Mesenchymal stem cell (in vitro differentiated cells and primary cell): ENCODE results near the gene AFAP1.

Source experiments
- DNase-seq: peaks from one replicate; pipeline ENCODE4 v3.0.0-alpha.2; 2013
- H2AFZ ChIP-seq: one replicate; pipeline ENCODE4 v1.6.1; 2013; ENCODE audit warnings: low read depth, mild to moderate bottlenecking, control low read depth, inconsistent platforms, low read length, moderate library complexity
- H2AK5ac ChIP-seq: 2 replicates; pipeline ENCODE4 v1.6.1; 2013; ENCODE audit warnings: low read length, moderate library complexity, mild to moderate bottlenecking, inconsistent platforms; ENCODE audit not compliant: severe bottlenecking
- H2BK120ac ChIP-seq: one replicate; pipeline ENCODE4 v1.6.1; 2013; ENCODE audit warnings: low read depth, mild to moderate bottlenecking, inconsistent platforms, low read length, moderate library complexity
- H2BK12ac ChIP-seq, 2 experiments: one replicate each; pipeline ENCODE4 v1.6.1; 2013; ENCODE audit warnings: inconsistent platforms in 2 of 2, low read length in 2 of 2, mild to moderate bottlenecking in 2 of 2, moderate library complexity in 2 of 2, control low read depth in 1 of 2
- H2BK15ac ChIP-seq: one replicate; pipeline ENCODE4 v1.6.1; 2013; ENCODE audit warnings: mild to moderate bottlenecking, low read depth, inconsistent platforms; ENCODE audit not compliant: poor library complexity, severe bottlenecking
- H2BK5ac ChIP-seq: 2 replicates; pipeline ENCODE4 v1.6.1; 2013; ENCODE audit warnings: low read depth, mild to moderate bottlenecking, low read length, control low read depth, inconsistent platforms; ENCODE audit not compliant: poor library complexity, severe bottlenecking
- H3K14ac ChIP-seq, 2 experiments: one replicate each; pipeline ENCODE4 v1.6.1; 2013; ENCODE audit warnings: inconsistent platforms in 2 of 2, low read length in 2 of 2, control low read depth in 1 of 2, mild to moderate bottlenecking in 1 of 2, moderate library complexity in 1 of 2
- H3K18ac ChIP-seq, 2 experiments: one replicate each; pipeline ENCODE4 v1.6.1; 2013; ENCODE audit warnings: inconsistent platforms in 2 of 2, low read length in 2 of 2, control low read depth in 1 of 2, low read depth in 1 of 2, mild to moderate bottlenecking in 1 of 2
- H3K23ac ChIP-seq, 2 experiments: one replicate each; pipeline ENCODE4 v1.6.1; 2013; ENCODE audit warnings: inconsistent platforms in 2 of 2, low read length in 2 of 2, mild to moderate bottlenecking in 2 of 2, moderate library complexity in 2 of 2, control low read depth in 1 of 2
- H3K27ac ChIP-seq: 2 replicates; pipeline ENCODE4 v1.5.1; 2013; ENCODE audit warnings: mild to moderate bottlenecking, moderate library complexity, low read length, control low read depth, inconsistent platforms; ENCODE audit not compliant: poor library complexity, severe bottlenecking
- H3K27me3 ChIP-seq, 2 experiments: 2 replicates each; pipeline versions ENCODE4 v1.6.1 to v1.7.0; 2013; ENCODE audit warnings: low read length in 2 of 2, mild to moderate bottlenecking in 2 of 2, moderate library complexity in 2 of 2, control low read depth in 1 of 2, inconsistent platforms in 1 of 2; ENCODE audit not compliant: control insufficient read depth in 1 of 2, insufficient read depth in 1 of 2
- H3K36me3 ChIP-seq, 2 experiments: 2 replicates each; pipeline versions ENCODE4 v1.6.1 to v1.7.0; 2013; ENCODE audit warnings: low read length in 2 of 2, control low read depth in 1 of 2, inconsistent platforms in 1 of 2, low read depth in 1 of 2, mild to moderate bottlenecking in 1 of 2; ENCODE audit not compliant: insufficient read depth in 2 of 2, control insufficient read depth in 1 of 2
- H3K4ac ChIP-seq, 2 experiments: one replicate each; pipeline ENCODE4 v1.6.1; 2013; ENCODE audit warnings: inconsistent platforms in 2 of 2, low read length in 2 of 2, mild to moderate bottlenecking in 2 of 2, moderate library complexity in 2 of 2, control low read depth in 1 of 2, low read depth in 1 of 2
- H3K4me1 ChIP-seq: 2 replicates; pipeline ENCODE4 v1.6.1; 2013; ENCODE audit warnings: low read depth, low read length, control low read depth; ENCODE audit not compliant: control insufficient read depth, insufficient read depth
- H3K4me2 ChIP-seq: 2 replicates; pipeline ENCODE4 v1.6.1; 2013; ENCODE audit warnings: low read length, mild to moderate bottlenecking, inconsistent platforms; ENCODE audit not compliant: poor library complexity, severe bottlenecking
- H3K4me3 ChIP-seq, 2 experiments: 2 replicates each; pipeline versions ENCODE4 v1.5.1 to v1.7.0; 2013; ENCODE audit warnings: low read length in 2 of 2, mild to moderate bottlenecking in 2 of 2, control low read depth in 1 of 2, low read depth in 1 of 2; ENCODE audit not compliant: insufficient read depth in 1 of 2
- H3K79me1 ChIP-seq: replicated peaks from 2 replicates; pipeline ENCODE4 v1.6.1; 2013; ENCODE audit warnings: mild to moderate bottlenecking, control low read depth, low read length, inconsistent platforms; ENCODE audit not compliant: poor library complexity, severe bottlenecking
- H3K9ac ChIP-seq: 2 replicates; pipeline ENCODE4 v1.7.0; 2013; ENCODE audit warnings: mild to moderate bottlenecking, low read length, moderate library complexity
- H3K9me3 ChIP-seq: 2 replicates; pipeline ENCODE4 v1.7.0; 2013; ENCODE audit warnings: mild to moderate bottlenecking, low read length; ENCODE audit not compliant: control insufficient read depth
- H4K8ac ChIP-seq: one replicate; pipeline ENCODE4 v1.6.1; 2013; ENCODE audit warnings: inconsistent platforms, mild to moderate bottlenecking, low read length, moderate library complexity
- H4K91ac ChIP-seq: one replicate; pipeline ENCODE4 v1.6.1; 2013; ENCODE audit warnings: mild to moderate bottlenecking, low read length, inconsistent platforms
- WGBS: methylation state at CpG from one replicate; pipeline ENCODE4 v1.1.7; 2013; ENCODE audit warnings: mixed read lengths; 5-methylcytosine and 5-hydroxymethylcytosine counted together

The AFAP1 gene

DNA sequence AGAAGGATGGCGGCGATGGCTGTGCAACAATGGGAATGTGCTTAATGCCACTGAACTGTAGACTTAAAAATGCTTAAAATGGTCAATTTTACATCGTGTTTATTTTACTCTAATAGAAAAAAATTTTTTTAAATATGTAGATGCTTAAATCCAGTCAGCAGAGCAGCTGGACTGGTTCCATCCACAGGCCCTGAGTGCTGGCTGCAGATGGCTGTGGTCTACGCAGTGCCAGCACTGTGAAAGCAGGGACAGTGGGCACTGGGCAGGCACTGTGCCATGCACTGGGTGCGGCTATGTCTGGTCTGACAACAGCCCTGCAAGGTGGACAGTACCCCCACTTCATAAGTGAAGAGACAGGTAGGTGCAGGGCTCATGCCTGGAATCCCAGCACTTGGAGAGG, 175.2 kb downstream of the AFAP1 start:
- no peak overlapping the region for H4K8ac ChIP-seq
- no peak overlapping the region for H2BK120ac ChIP-seq
- H3K27ac ChIP-seq, result no peak overlapping the region
- H2BK5ac ChIP-seq, result no peak overlapping the region
- H3K9me3 ChIP-seq, result no peaks in the 10 kb centered on the region
- peaks cover 19% of the 10 kb centered on the region for H3K4me1 ChIP-seq
- no peak overlapping the region for H3K18ac ChIP-seq
- H3K14ac ChIP-seq, result no peak overlapping the region
- H4K91ac ChIP-seq, result no peak overlapping the region
- no peak overlapping the region for H3K4ac ChIP-seq
- H3K23ac ChIP-seq, result no peak overlapping the region
- peaks cover 54% of the 10 kb centered on the region for H3K79me1 ChIP-seq
- no peak overlapping the region for H3K9ac ChIP-seq
- no peak for DNase-seq
- H2AK5ac ChIP-seq, result no peak overlapping the region
- H3K4me2 ChIP-seq, result no peak overlapping the region
- H3K4me3 ChIP-seq, result no peak overlapping the region
- H2AFZ ChIP-seq, result no peak overlapping the region
- H2BK15ac ChIP-seq, result no peak overlapping the region
- 96% methylated on average over 4 of the region's 5 CpGs for WGBS
- peaks cover 90 to 99% of the 10 kb centered on the region in 2 experiments for H3K36me3 ChIP-seq
- H2BK12ac ChIP-seq, result no peak overlapping the region
- no peaks in the 10 kb centered on the region for H3K27me3 ChIP-seq

DNA sequence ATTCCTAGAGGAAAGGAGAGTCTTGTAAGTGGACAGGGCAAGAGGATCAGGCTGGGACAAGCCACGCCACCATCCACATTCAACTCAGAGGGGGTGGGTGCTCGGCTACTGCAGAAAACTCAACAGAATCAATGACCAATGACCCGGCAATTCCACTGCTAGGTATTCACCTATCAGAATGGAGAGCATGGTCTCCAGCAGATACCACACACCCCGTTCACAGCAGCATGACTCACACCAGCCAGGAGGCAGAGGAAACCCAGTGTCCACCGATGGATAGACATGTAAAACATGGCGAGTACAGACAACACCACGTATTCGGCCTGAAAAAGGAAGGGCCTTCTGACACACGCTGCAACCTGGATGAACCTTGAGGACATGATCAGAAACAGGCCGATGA, 175.9 kb downstream of the AFAP1 start:
- Histone ChIP-seq H3K4me3 (no peak overlapping the region), H2BK5ac (no peak overlapping the region), H3K9ac (no peak overlapping the region), H3K23ac (no peak overlapping the region), H2AK5ac (no peak overlapping the region), H3K4ac (no peak overlapping the region), H3K36me3 (peaks cover 86 to 98% of the 10 kb centered on the region in 2 experiments), H3K79me1 (peaks cover 49% of the 10 kb centered on the region), H3K27me3 (no peaks in the 10 kb centered on the region), H4K8ac (no peak overlapping the region), H2BK15ac (no peak overlapping the region), H2BK12ac (no peak overlapping the region), H2BK120ac (no peak overlapping the region), H3K4me1 (peaks cover 19% of the 10 kb centered on the region), H2AFZ (no peak overlapping the region), H3K14ac (no peak overlapping the region), H3K9me3 (no peaks in the 10 kb centered on the region), H3K4me2 (no peak overlapping the region), H3K18ac (no peak overlapping the region), H3K27ac (peak overlapping the region; percentile 3), H4K91ac (no peak overlapping the region)
- DNase-seq, result peak; percentile 47
- WGBS, result 70% methylated on average over 10 of the region's 10 CpGs

- Histone ChIP-seq H3K27me3 (no peaks in the 10 kb centered on the region), H3K27ac (no peak overlapping the region), H4K8ac (no peak overlapping the region), H2BK120ac (no peak overlapping the region), H3K79me1 (peaks cover 50% of the 10 kb centered on the region), H3K23ac (peak overlapping the region in 1 of 2 experiments; percentile 9), H3K14ac (no peak overlapping the region), H2AK5ac (no peak overlapping the region), H2BK15ac (no peak overlapping the region), H3K4me1 (peaks cover 19% of the 10 kb centered on the region), H2BK5ac (no peak overlapping the region), H3K4me2 (no peak overlapping the region), H3K4ac (no peak overlapping the region), H3K4me3 (no peak overlapping the region), H3K9me3 (no peaks in the 10 kb centered on the region), H3K18ac (no peak overlapping the region), H3K9ac (no peak overlapping the region), H2AFZ (no peak overlapping the region), H3K36me3 (peaks cover 84 to 95% of the 10 kb centered on the region in 2 experiments), H4K91ac (no peak overlapping the region), H2BK12ac (no peak overlapping the region)
- DNase-seq, result no peak
- 97% methylated on average over 16 of the region's 16 CpGs for WGBS
Measured at GRCh38 chr4:7763106-7763505, 176.6 kb downstream of the AFAP1 start.

GRCh38 chr4:7762376-7763030, 177.2 kb downstream of the AFAP1 start:
- Histone ChIP-seq H3K18ac (no peak overlapping the region), H2BK15ac (no peak overlapping the region), H3K27me3 (no peaks in the 10 kb centered on the region), H3K36me3 (peaks cover 81 to 89% of the 10 kb centered on the region in 2 experiments), H2AFZ (no peak overlapping the region), H3K14ac (no peak overlapping the region), H4K91ac (no peak overlapping the region), H2BK120ac (no peak overlapping the region), H2AK5ac (no peak overlapping the region), H3K4me2 (no peak overlapping the region), H4K8ac (no peak overlapping the region), H3K9me3 (no peaks in the 10 kb centered on the region), H3K27ac (no peak overlapping the region), H3K23ac (no peak overlapping the region), H3K79me1 (peaks cover 48% of the 10 kb centered on the region), H3K4me1 (peaks cover 19% of the 10 kb centered on the region), H3K4me3 (no peak overlapping the region), H2BK5ac (no peak overlapping the region), H3K4ac (no peak overlapping the region), H2BK12ac (no peak overlapping the region), H3K9ac (no peak overlapping the region)
- WGBS, result 83% methylated on average over 11 of the region's 15 CpGs
- DNase-seq, result no peak
